Inflammatory macrophage treated with lipopolysaccharide for 1 hour (primary cell): Measurements from ENCODE around the gene SCG5.
A peak's percentile ranks its signal among the peaks of the same experiment; 100 is the strongest.

ENCODE experiments used
- DNase-seq, 2 donors: peaks; one replicate each; pipeline ENCODE4 v3.0.0-alpha.2; 2020 to 2022

SCG5 gene

DNA sequence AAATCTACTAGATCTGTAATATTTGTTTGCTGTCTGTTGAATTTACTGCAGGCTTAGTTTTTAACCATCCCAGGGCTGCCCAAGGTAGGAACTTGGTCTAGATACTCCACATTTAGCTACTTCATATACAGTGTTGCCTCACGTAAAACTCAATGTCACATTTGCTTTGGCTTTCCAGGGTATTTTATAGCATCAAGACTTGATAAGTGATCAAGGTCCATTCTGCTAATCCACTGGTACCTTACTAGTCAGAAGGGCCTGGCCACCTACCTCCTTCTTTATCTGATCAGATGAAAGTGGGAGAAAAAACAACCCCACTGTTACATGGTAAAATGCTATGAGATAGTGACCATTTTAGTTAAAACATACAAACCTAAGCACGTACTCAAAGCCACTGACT is 50.8 kb downstream of the SCG5 start:
- no peak for DNase-seq

DNA sequence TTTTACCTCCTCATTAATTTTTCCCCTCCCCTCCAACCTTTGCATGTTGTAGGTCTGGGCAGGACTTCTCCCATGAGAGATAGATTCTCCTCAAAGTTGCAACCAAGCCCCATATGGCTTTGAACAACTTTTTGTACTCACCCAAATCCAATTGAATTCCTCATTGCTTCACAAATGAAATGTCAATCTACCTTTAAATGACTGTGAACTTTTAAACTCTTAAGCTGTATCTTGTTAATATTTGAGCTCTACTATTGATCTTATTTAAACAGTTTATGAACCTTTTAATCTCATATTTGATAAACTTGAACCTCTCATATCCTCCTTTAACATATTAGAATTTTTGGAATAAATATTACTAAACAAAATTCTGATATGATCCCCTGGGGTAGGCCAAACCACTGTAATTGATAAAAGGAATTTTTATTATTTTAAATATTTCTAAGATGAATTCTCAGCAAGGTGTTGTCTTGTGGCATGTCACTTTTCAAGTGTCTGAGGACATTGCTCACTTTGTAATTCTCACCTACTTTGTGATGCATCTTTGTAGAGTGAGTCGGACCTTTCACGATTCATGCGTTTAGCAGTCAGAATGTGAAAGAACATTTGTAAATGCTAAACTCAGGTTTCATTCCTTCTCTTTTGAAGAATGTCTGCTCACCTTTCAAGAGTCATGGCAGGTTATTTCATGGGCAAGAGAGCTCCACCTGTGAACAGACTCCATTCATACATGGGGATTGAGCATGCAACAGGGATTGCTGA is 52.9 kb downstream of the SCG5 start:
- DNase-seq: no peak

DNA sequence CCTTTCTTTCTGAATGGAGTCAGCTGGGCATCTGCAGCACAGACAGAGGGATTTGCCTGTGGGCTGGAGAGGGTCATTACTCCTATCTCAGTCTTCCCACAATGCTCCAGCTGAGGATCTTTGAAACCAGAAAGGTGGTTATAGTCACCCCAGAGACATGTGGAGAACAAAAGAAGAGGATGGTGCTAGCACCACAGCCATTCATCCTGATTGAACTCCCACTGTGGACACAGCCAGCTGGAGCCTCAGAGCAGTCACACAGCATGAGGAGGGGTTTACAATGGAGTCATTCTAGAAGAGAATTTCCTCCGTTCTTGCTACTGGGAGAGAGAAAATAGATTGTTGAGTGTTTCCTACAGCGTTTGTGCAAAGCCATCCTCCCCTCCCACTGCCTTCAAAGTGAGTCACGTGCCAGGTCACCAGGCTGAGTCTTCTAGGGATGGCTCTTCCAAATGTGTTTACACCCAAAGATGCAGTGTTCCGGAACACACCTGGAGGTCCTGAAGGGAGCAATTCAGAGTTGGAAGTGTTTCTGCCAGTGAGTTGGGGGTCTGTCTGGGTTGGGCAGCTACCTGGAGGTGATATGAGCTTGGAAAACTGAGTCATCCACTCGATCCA is 57.4 kb downstream of the SCG5 start:
- no peak for DNase-seq

DNA sequence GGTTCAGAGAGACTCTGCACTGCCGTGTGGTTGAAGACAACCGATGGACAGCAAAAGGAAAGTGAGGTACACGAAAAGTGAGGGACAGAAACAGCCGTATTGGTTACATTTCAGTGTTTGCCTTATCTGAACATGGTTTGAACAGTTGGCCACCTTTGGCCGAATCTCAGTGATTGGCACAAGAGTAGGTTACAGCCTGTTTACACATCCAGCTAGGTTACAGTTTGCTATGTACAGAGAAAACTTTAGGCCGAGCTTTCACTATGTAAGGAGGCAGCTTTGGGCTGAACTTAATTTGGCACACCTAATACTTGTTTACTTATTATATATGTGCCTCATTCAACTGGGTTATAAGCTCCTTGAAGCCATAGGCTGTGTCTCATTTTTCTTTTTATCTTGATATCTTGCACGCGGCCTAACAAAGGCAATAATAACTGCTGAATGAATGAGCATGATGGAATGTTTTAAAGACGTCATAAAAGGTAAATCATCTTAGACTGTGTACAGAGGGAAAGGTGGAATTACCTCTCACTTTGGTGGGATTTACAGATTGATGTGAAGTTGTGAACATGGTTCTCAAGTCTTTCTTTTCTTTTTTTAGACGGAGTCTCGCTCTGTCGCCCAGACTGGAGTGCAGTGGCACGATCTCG is 59.1 kb downstream of the SCG5 start:
- DNase-seq: no peak

DNA sequence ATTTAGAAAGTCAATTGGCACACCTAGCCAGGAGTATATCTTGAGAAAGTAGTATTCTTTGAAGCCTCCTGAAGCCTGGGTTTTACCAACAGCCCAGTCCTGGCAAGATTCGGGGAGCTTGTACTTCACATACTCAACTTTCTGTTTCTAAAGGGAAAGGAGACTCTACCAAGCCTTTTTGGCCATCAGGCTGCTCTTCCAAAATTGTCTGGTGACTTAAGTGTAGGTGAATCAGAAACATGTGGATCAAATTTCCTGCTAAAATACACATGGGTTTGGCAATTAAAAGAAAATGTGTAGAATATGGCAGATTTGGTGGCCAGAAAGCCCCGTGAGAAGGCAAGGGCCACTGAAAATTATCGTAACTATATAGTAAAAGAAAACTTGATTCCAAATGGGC is 60.4 kb downstream of the SCG5 start:
- no peak for DNase-seq

DNA sequence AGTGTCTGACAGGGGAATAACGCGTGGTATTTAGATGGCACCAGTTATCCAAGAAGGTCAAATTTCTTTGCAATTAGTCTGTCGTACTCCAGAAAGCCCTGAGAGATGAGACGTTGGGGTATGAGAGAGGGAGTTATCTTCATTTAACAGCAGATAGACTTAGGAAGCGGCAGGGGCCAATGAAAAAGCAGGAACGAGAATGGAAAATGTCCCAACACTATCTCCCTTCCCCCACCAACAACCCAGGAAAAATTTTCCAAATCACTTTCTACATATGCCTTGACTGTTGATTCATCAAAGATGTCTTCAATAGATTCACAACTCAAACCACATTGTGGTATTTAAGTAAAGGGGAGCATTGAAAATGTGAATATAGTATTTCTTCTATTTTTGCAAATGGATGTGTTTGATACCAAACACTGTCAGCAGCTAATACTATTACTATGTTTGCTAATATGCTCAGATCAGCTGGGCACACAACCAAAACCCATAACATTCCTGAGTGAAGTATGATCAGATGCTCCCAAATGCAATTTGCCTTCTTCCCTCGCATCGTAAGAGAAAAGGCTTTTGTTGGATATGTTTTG is 63.0 kb downstream of the SCG5 start:
- no peak for DNase-seq

DNA sequence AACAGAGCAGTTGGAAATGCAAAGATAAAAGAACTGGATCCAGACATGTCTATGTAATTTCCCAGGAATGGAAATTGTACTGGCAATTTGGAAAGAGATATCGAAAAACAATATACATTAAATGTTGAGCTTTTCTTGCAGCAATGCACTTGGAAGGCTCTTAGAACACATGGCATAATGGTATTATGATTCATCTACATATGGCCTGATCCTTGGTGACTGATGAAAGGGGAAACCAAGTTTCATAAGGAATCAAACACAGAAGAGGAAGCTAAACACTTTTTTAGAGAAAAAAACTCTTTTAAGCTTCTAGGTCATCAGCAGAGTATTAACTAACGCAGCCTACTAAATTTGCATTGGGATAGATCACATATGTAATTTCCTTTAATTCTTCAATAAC is 63.9 kb downstream of the SCG5 start:
- DNase-seq: peak; percentile 70 to 95

DNA sequence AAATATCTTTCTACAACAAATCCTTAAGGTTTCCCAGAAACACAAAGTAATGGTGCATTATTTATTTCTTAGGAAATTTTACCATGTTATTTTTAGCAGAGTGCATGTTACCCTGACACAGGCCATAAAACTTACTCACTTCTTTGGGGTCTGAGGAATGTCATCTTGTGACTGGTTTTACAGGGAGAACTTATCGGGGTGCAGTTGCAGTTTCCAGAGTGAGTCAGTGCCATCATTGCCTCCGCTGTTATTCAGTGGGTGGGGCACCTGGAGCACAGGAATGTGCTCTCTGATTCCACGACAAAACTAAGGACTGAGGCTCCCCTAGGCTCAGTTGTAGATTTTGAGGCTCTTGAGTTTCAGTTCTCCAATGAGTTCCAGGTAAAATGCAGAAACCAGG is 65.2 kb downstream of the SCG5 start:
- DNase-seq: peak in 1 of 2 donors; percentile 23

DNA sequence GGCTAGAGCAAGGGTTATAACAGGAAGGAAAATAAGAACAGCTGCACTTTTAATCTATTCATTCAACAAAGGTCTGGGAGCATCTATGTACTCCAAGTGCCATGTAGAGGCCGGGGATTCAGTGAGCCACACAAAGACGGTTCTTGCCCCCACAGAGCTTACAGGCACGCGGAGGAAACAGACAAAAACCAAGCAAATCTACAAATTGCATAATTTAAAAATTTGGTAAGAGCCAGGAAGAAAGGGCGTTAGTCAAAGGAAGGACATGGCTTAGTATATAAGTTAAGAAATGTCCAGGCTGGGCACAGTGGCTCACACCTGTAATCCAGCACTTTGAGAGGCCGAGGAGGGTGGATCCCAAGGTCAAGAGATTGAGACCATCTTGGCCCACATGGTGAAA is 65.9 kb downstream of the SCG5 start:
- peak in 1 of 2 donors; percentile 50 for DNase-seq

DNA sequence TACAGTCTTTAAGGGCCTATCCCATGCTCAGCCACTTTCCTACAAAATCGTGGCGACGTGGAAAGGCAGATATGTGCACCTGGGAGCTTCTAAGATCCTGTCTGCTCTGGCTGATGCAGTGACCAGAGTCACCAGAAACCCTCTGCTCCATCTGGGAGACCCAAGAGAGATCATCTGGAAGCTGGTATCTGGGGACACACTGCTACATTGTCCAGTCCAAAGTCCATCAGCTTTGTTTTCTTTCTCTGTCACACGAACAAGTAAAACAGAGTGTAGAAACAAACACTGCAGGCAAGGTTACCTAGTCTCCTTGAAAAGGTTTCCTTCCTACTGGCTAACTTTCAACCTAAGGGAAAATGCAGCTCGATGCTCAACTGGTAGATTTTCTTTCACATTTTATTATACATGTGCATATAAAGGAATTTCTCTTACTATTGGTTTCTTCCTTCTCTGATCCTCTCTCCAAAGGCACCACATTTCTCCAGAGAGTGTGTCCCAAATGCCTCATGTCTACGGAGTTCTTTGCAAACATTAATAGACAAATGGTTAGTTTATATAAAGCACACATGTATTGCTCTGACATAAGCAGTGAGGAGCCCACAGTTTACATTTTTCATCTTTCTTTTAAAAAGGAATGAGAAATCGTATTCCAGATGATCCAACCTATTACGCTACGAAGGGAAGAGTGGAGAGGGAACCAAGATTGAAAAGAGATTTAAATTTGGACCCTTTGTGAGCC is 68.0 kb downstream of the SCG5 start:
- DNase-seq: no peak

DNA sequence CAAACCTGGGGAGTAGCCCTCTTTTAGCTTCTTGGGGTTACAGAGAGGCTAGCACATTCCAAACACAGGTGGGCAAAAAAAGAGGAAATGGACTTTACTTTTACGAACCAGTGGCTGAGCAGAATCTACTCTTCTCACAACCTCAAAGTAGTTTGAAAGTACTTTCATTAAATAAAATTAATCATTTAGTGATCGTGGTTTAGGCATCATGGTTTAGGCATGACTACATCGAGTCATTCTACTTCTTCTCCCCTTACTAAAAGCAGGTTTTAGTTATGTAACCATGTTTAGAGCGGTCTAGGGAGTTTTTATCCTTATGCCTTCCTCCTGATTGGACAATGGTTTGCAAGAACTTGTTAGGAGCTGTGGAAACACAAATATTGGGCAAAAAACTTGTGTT is 73.8 kb downstream of the SCG5 start:
- DNase-seq: no peak

DNA sequence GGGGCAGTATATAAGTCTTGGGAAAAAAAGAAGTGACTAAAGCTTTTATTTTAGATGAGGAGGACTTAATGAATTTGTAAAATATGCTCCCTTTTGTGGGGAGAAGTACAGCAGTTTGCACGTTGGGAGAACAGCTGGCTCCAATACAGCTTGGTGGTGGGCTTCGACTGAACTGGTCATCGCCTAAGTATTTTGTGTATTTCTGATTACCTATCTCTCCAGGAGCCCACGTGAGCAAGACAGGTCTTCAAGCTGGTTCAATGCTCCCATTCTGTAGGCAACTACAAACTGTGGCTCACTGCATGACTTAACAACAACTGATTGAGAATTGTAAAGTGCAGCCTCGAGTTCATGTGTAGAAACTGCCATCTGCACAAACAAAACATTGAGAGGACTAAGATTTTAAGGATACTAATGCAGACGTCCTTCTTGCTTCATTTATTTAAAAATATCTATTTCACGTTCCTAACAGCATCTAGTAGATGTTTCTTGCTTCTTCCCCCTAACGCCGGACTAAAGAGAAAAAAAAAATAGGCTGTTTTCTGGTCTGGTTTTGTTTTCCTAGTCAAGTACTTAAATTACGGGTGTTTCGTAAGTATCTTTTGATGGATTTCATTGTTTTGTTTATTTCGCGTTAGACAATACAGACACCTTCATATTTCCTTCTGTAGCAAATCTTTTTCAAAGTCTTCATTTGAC is 74.9 kb downstream of the SCG5 start:
- DNase-seq: no peak

DNA sequence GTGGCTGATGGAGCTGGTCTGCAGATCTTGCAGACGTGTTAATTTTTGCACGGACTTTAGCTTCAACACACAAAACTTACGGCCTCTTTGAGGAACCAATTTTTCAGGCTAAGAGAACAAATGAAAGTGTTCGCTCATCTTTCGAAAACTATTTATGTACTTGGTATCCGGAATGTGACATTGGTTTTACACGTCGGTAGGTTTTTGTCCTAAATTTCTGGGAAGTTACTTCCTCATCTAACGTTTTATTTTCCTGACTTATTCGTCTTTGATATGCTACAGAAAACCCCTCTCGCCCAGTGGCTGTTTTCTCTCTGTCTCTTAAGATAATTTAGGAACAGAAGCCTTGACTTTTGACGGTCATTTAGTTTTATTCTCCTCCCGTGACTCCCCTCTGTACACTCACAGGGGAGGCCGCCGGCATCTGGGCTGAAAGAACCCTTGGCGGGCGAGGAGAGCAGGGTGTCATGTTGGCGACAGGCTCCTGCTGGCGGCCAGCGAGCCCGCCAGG is 75.5 kb downstream of the SCG5 start:
- DNase-seq: no peak

DNA sequence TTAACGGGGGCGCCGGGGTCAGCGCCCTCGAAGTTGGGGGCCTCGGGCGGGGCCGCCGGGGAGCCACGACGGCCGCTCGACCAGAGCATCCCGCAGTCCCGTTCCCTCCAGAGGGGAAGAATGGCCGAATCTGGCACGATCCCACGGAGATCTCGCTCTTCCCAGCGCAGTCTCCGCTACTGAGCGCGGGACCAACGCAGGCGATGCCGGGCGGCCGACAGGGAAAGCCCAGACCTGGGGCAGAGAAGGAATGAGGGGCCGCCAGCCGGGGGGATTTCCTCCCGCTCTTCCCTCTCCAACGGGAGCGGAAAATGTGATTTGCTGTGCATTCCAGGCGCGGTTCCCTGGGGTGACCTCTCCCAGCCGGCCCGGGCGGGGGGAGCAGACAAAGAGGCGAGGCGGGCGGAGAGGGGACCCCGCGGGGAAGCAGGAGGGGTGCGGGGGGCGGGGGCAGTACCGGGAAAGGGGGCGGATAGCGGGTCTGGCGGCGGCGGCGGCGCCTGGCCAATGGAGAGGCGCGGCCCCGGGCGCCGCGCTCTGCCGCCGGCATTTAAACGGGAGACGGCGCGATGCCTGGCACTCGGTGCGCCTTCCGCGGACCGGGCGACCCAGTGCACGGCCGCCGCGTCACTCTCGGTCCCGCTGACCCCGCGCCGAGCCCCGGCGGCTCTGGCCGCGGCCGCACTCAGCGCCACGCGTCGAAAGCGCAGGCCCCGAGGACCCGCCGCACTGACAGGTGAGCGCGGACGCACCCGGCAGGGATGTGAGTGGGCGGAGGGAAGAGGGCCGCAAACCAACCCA is 76.1 kb downstream of the SCG5 start, which contains the start of gene GREM1:
Gene GREM1, plus strand, starts transcription at position 579 of the 801 bp plus-strand sequence. CDS start 12,687 bp downstream, outside the sequence.
- no peak for DNase-seq

DNA sequence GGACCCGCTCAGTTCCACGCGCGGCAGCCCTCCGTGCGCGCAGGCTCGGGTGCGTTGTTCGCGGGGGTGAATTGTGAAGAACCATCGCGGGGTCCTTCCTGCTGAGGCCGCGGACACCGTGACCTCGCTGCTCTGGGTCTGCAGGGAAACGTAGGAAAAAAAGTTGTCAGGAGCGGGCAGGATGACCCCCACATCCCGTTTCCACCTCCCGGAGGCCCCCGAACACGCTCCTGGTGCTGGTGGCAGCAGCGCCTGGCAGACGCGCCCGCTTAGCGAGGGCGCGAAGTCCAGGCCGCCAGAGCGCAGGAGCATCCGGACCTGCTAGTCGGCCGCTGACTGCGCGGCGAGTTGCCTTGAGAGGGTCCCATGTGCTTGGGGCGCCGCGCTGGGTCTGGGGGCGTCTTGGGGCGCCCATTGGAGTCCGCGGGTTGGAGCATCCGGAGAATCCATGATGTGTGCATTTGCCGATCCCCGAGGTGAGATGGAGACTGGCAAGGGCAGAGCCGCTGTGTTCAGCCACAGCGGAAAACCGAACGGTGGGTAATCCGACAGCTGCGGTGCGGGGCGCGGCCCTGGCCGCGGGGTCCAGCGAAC is 76.8 kb downstream of the SCG5 start:
- no peak for DNase-seq

DNA sequence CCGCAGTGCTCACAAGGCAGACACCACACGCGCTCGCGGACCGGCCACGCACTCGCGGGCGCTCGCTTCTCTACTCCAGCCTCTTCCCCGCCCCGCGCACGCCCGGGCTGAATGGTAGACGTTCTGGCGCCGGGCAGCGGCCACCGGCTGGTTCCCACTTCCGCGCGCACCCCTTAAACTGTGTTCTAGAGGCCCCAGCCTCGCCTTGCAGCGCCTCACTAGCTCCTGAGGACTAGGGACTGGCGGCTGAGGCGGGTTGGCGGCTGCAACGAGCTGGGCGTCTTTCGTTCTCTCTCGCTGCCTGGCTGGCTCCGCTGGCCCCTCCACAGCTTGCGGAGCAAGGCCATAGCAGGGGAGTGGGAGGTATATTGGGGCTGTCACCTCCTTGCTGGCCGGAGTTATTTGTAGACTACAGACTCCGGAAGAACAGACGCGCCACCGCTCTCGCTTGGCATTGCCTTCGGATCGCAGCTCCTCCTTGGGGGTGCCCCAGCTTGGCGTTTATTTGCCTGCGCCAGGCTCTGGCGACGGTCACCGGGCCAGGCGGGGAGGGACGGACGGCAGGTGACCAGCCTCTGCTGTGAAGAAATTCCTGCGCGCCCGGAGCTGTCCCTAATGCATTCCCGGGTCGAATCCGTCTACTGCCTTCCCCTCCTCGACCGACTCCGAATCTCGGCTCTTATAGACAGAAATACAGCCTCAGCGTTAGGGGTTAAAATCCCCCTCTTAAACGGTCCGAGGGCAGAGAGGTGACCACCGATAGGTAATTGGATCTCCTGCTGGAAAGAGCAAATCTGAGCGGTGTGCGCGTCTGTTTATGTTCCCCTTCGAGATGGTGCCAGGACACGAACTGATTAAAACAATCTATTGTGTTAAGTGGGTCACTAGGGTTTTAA is 77.6 kb downstream of the SCG5 start:
- no peak for DNase-seq

DNA sequence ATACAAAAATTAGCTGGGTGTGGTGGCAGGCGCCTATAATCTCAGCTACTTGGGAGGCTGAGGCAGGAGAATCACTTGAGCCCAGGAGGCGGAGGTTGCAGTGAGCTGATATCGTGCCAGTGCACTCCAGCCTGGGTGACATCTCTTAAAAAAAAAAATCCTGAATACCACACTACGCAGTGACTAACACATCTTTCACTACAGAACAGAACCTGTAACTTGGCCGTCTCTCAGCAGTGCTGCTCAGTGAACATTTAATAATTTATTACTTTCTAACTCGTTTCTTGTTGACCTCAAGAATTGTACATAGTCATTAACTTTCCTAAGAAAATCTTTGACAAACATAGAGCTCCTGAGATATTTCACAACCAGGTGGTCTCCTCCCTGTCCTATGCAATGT is 80.1 kb downstream of the SCG5 start:
- no peak for DNase-seq

DNA sequence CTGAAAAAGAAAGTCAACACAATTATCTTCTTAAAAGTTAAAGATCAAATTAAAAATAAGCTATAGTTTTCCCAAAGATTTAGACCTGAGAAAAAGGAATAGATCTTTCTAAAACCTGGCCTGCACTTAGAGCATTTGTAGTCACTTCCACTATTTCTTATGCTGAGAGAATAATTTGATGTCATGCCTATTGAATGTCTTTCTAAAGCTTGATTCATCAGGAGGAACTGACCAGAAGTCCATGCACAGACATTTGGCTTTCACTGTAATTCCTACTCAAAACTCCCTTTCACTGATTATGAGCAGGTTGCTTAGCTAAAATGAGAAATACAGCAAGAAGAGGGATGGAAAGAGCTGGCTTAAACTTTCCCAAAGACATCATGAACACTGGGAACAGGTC is 80.6 kb downstream of the SCG5 start:
- no peak for DNase-seq

DNA sequence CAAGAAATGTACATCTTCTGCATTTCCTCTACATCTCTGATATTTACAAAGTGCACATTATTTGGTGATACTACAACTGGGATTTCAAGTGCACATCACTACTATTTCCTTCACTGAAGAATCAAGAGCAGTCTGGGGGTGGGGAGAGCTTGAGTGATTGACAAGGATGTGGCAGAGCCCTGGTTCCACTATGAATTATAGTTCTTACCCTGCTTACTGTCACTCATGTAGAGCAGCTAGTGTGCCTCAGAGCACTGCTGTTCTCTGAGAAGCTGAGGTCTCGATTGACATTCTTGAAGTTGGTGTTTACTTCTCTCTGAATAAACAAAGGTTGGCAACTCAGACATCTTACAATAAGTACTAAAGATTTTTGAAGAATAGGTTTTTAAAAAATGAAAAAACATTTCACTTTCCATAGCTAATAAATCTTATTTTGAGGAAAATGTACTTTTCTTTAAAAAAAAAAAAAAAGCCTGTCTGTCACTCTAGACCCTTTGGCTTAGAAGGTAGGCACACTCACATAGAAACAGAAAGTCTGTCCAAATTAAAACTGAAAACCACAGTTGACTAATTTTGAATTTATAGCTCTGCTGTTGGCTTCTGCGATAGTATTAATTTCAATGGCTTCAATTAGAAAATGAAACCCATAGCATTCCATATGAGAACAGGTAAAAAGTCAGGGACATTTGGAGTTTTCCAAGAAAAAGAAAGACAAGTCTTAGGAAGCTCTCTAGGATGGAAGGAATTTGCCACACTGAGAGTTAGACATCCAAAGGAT is 81.8 kb downstream of the SCG5 start:
- no peak for DNase-seq
